Measurements from ENCODE around the gene AMBRA1.

Gene AMBRA1

DNA sequence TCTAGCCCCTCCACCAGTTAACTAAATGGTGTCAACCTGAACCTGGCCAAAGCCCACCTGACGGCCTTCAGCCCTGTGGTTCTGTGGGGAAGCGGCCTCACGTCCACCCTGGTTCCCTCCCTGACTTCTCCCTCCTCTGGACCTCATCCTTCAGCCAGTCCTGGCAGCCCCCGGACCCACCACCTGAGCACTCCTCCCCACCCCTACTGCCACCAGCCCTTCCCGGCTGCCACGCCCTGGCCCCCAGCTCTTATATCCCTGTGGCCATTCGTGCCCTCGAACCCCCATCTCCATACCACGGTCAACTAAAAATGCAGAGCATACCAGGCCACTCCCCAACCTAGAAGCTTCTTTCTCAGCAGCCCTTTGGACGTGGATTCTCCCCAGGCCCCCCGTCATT is 216.5 kb downstream of the AMBRA1 start:
- DNase-seq (no peak), ATAC-seq (ENCODE audit: insufficient read depth, low read depth) (no peak)
- H3K9ac ChIP-seq (ENCODE audit: low read depth, low read length) = no peak overlapping the region
- no peak for TF ChIP-seq EZH2 (IDR thresholded peaks at IDR 0.05; ENCODE audit: borderline replicate concordance, low read depth, low read length, severe bottlenecking)
- TF ChIP-seq, protein P1, sequence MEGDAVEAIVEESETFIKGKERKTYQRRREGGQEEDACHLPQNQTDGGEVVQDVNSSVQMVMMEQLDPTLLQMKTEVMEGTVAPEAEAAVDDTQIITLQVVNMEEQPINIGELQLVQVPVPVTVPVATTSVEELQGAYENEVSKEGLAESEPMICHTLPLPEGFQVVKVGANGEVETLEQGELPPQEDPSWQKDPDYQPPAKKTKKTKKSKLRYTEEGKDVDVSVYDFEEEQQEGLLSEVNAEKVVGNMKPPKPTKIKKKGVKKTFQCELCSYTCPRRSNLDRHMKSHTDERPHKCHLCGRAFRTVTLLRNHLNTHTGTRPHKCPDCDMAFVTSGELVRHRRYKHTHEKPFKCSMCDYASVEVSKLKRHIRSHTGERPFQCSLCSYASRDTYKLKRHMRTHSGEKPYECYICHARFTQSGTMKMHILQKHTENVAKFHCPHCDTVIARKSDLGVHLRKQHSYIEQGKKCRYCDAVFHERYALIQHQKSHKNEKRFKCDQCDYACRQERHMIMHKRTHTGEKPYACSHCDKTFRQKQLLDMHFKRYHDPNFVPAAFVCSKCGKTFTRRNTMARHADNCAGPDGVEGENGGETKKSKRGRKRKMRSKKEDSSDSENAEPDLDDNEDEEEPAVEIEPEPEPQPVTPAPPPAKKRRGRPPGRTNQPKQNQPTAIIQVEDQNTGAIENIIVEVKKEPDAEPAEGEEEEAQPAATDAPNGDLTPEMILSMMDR (IDR thresholded peaks at IDR 0.05; ENCODE audit: borderline replicate concordance, extremely low read depth, low read length, poor library complexity, severe bottlenecking) = no peak
- peaks cover 30% of the 10 kb centered on the region for H4K20me1 ChIP-seq (ENCODE audit: insufficient read depth, low read length)
- H3K79me2 ChIP-seq (ENCODE audit: insufficient read depth, low read length) = no peaks in the 10 kb centered on the region
- H3K4me3 ChIP-seq (ENCODE audit: low read depth in 1 of 2, low read length in 2 of 2) = no peak overlapping the region
- no peaks in the 10 kb centered on the region for H3K9me3 ChIP-seq (ENCODE audit: insufficient read depth, low read length, severe bottlenecking)
- H2AFZ ChIP-seq (ENCODE audit: low read depth, low read length) = no peak overlapping the region
- H3K4me2 ChIP-seq (ENCODE audit: insufficient read depth, low read length) = no peak overlapping the region
- H3K4me1 ChIP-seq (ENCODE audit: insufficient read depth, low read length) = peaks cover 19% of the 10 kb centered on the region
- peaks cover 17% of the 10 kb centered on the region for H3K27me3 ChIP-seq (ENCODE audit: insufficient read depth, low read length, poor library complexity)
- H3K36me3 ChIP-seq (ENCODE audit: insufficient read depth, low read length) = peaks cover 64% of the 10 kb centered on the region
- H3K27ac ChIP-seq (ENCODE audit: low read length) = no peak overlapping the region

DNA sequence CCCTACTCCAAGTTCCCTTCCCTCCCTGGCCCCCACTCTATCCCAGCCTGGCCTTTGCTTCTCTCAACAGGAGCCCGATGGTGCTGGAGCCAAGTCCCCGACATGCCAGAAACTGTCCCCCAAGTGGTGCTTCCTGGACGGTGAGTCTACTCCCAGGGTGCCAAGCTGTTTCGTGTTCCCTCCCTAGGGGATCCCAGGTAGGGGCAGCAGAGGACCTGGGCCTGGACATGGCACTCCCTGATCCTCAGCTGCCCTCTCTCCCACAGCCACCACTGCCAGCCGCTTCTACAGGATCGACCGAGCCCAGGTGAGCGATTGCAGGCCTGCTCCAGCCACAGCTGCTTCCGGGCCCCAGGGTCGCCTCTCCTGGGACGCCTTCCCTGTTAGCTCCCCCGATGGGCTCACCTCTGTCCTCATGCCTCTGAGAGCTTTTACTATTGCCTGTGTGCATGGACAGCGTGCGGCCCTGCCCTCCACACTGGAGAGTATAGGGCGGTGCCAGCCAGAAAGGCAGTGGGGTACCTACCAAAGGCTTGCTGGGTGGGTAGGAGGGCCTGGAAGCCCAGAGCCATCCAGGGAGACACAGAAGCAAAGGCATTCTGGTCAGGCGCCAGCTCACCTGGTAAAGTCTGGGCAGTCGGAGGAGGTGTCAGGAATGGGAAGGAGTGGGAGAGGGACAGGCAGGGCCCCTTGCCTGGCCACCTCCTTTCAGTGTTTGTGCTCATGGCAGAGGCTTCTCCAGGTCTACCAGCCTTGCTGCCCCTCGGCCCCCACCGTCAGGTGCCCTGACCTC is 217.4 kb downstream of the AMBRA1 start:
- Histone ChIP-seq H3K4me3 (ENCODE audit: low read depth in 1 of 2, low read length in 2 of 2) (no peak overlapping the region), H3K79me2 (ENCODE audit: insufficient read depth, low read length) (no peaks in the 10 kb centered on the region), H3K9ac (ENCODE audit: low read depth, low read length) (no peak overlapping the region), H3K9me3 (ENCODE audit: insufficient read depth, low read length, severe bottlenecking) (no peaks in the 10 kb centered on the region), H3K27me3 (ENCODE audit: insufficient read depth, low read length, poor library complexity) (peaks cover 10% of the 10 kb centered on the region), H3K4me1 (ENCODE audit: insufficient read depth, low read length) (peaks cover 11% of the 10 kb centered on the region), H3K27ac (ENCODE audit: low read length) (no peak overlapping the region), H3K4me2 (ENCODE audit: insufficient read depth, low read length) (no peak overlapping the region), H4K20me1 (ENCODE audit: insufficient read depth, low read length) (peaks cover 30% of the 10 kb centered on the region), H2AFZ (ENCODE audit: low read depth, low read length) (no peak overlapping the region), H3K36me3 (ENCODE audit: insufficient read depth, low read length) (peaks cover 72% of the 10 kb centered on the region)
- DNase-seq (no peak), ATAC-seq (ENCODE audit: insufficient read depth, low read depth) (no peak)
- TF ChIP-seq EZH2 (IDR thresholded peaks at IDR 0.05; ENCODE audit: borderline replicate concordance, low read depth, low read length, severe bottlenecking) = no peak
- TF ChIP-seq, protein P1 (IDR thresholded peaks at IDR 0.05; ENCODE audit: borderline replicate concordance, extremely low read depth, low read length, poor library complexity, severe bottlenecking) = no peak

DNA sequence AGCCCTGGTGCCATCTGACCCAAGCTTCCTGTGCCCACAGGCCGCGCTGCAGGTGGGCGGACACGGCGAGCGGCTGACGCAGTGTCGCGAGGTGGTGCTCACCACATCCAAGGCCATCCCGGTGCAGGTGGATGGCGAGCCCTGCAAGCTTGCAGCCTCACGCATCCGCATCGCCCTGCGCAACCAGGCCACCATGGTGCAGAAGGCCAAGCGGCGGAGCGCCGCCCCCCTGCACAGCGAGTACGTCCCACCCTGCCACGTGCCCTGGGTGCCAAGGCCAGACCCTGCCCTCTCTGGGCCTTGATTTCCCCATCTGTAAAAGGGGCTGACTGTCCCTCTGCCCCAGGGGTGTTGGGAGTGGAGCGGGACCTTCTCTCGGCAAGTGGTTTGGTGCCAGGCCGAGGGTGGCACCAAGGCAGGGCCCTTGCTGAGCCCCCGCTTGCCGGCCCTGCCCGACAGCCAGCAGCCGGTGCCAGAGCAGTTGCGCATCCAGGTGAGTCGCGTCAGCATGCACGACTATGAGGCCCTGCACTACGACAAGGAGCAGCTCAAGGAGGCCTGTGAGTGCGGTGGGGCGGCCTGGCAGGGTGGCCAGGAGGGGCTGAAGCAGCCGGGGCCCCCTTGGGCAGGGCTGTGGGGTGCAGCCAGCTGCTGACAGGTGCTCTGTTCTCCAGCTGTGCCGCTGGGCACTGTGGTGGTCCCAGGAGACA is 218.3 kb downstream of the AMBRA1 start:
- Histone ChIP-seq H2AFZ (ENCODE audit: low read depth, low read length) (no peak overlapping the region), H3K79me2 (ENCODE audit: insufficient read depth, low read length) (no peaks in the 10 kb centered on the region), H3K27me3 (ENCODE audit: insufficient read depth, low read length, poor library complexity) (peaks cover 2% of the 10 kb centered on the region), H3K4me2 (ENCODE audit: insufficient read depth, low read length) (no peak overlapping the region), H3K4me1 (ENCODE audit: insufficient read depth, low read length) (peaks cover 4% of the 10 kb centered on the region), H3K9me3 (ENCODE audit: insufficient read depth, low read length, severe bottlenecking) (no peaks in the 10 kb centered on the region), H3K9ac (ENCODE audit: low read depth, low read length) (no peak overlapping the region), H4K20me1 (ENCODE audit: insufficient read depth, low read length) (peaks cover 24% of the 10 kb centered on the region), H3K36me3 (ENCODE audit: insufficient read depth, low read length) (peaks cover 81% of the 10 kb centered on the region), H3K4me3 (ENCODE audit: low read depth in 1 of 2, low read length in 2 of 2) (no peak overlapping the region), H3K27ac (ENCODE audit: low read length) (no peak overlapping the region)
- DNase-seq (no peak), ATAC-seq (ENCODE audit: insufficient read depth, low read depth) (no peak)
- TF ChIP-seq, protein P1 (IDR thresholded peaks at IDR 0.05; ENCODE audit: borderline replicate concordance, extremely low read depth, low read length, poor library complexity, severe bottlenecking) = no peak
- no peak for TF ChIP-seq EZH2 (IDR thresholded peaks at IDR 0.05; ENCODE audit: borderline replicate concordance, low read depth, low read length, severe bottlenecking)
